Measurements from ENCODE around the gene STAG1. TPM values are rescaled to one million over a fixed set of nuclear protein-coding genes. Genes with fewer than 3 reads are reported as not detected.

STAG1 gene
- total and polyA plus RNA-seq, 2 of the 13 experiments (the other 11 are each of a cell fraction or from before 2014, with no cell fraction given): 6.2 to 25.9 TPM

- Histone ChIP-seq H3K4me3 (replicated peaks in 1 of 3; ENCODE audit: insufficient read depth in 1 of 3, low read depth in 2 of 3, low read length in 3 of 3) (no peak overlapping the region), H3K9me3 (ENCODE audit: low read length) (no peaks in the 10 kb centered on the region), H4K20me1 (ENCODE audit: insufficient read depth, low read length) (no peaks in the 10 kb centered on the region), H3K36me3 (replicated peaks in 1 of 2; ENCODE audit: control insufficient read depth in 1 of 2, insufficient read depth in 2 of 2, low read length in 2 of 2) (no peaks in the 10 kb centered on the region), H2AFZ (ENCODE audit: low read length) (no peak overlapping the region), H3K27ac (ENCODE audit: extremely low read length, insufficient read depth, low read length) (no peak overlapping the region), H3K79me2 (ENCODE audit: insufficient read depth, low read length) (peaks cover 62% of the 10 kb centered on the region), H3K9ac (ENCODE audit: insufficient read depth, low read depth, low read length) (no peak overlapping the region), H3K27me3 (ENCODE audit: control insufficient read depth in 1 of 2, insufficient read depth in 2 of 2, low read length in 2 of 2) (no peaks in the 10 kb centered on the region), H3K4me2 (ENCODE audit: low read depth, low read length) (no peak overlapping the region), H3K4me1 (ENCODE audit: insufficient read depth, low read length) (peaks cover 15% of the 10 kb centered on the region; the same call in 1 of the 2 replicates)
- no peak for FAIRE-seq
- no peak for TF ChIP-seq ZNF367 (CRISPR knock-in tag; IDR thresholded peaks at IDR 0.05; ENCODE audit: borderline replicate concordance)
- no peak for TF ChIP-seq ZNF839 (CRISPR knock-in tag; IDR thresholded peaks at IDR 0.05; ENCODE audit: borderline replicate concordance)
- no peak for TF ChIP-seq ZNF530 (CRISPR knock-in tag; IDR thresholded peaks at IDR 0.05; ENCODE audit: low read depth)
- no peak for TF ChIP-seq FOXM1 (CRISPR knock-in tag; IDR thresholded peaks at IDR 0.05)
- no peak for TF ChIP-seq ATM (IDR thresholded peaks at IDR 0.05; ENCODE audit: borderline replicate concordance)
- no peak for TF ChIP-seq ZSCAN12 (CRISPR knock-in tag; IDR thresholded peaks at IDR 0.05)
- no peak for TF ChIP-seq BCL6 (CRISPR knock-in tag; IDR thresholded peaks at IDR 0.05)
- no peak for TF ChIP-seq KIAA2018 (CRISPR knock-in tag; IDR thresholded peaks at IDR 0.05; ENCODE audit: borderline replicate concordance)
- TF ChIP-seq ZNF260 (CRISPR knock-in tag; IDR thresholded peaks at IDR 0.05; ENCODE audit: borderline replicate concordance, low read depth): no peak
- TF ChIP-seq HINFP (CRISPR knock-in tag; IDR thresholded peaks at IDR 0.05; ENCODE audit: low read depth): no peak
- TF ChIP-seq HDAC2 (CRISPR knock-in tag; IDR thresholded peaks at IDR 0.05): no peak
- no peak for TF ChIP-seq NFIB (CRISPR knock-in tag; IDR thresholded peaks at IDR 0.05; ENCODE audit: borderline replicate concordance)
- TF ChIP-seq RBFOX2 (IDR thresholded peaks at IDR 0.05; ENCODE audit: low read depth, low read length): no peak
- TF ChIP-seq ZNF782 (CRISPR knock-in tag; IDR thresholded peaks at IDR 0.05; ENCODE audit: borderline replicate concordance): no peak
- no peak for TF ChIP-seq KDM5A (IDR thresholded peaks at IDR 0.05; ENCODE audit: borderline replicate concordance, low read length)
- WGBS (ENCODE audit: low lambda C conversion rate): 92% methylated on average over 3 of the region's 3 CpGs
- DNase-seq (ENCODE audit: low spot score): no peak
- ATAC-seq: no peak
- intact Hi-C loops (cut with micrococcal nuclease; ENCODE audit: unreplicated experiment): no loop called here
- ChIA-PET CTCF (ENCODE audit: low intra/inter-chr PET ratio, low total read pairs) (no interaction called here), POLR2A (no interaction called here)
- BruUV-seq (replicated peaks): no TSS peak
- in situ Hi-C loops (cut with HindIII; ENCODE audit: extremely low pct_ligation_motif_present, low pct_unique_long_range_greater_than_20kb): no loop called here
These were observed 69.4 kb downstream of the STAG1 start for GRCh38 chr3:136682740-136683312.

All from HepG2 (cell line).